ENCODE results near the gene GOLGA8G. TPM values are rescaled to one million over a fixed set of nuclear protein-coding genes. Genes with fewer than 3 reads are reported as not detected.

GOLGA8G gene
- total RNA-seq = not detected in 2 replicates

GRCh38 chr15:28532954-28533353 lies at the start of gene GOLGA8G:
Gene GOLGA8G (minus strand): TSS chr15:28532971. CDS start chr15:28532909, 62 bp downstream.

GRCh38 chr15:28553268-28553667 lies 20.5 kb upstream of the GOLGA8G start, which contains the start of gene GOLGA6L25:
Gene GOLGA6L25 (plus strand): TSS chr15:28553568. CDS start chr15:28553629, 61 bp downstream.

Other genes starting within 250 kb of the GOLGA8G start
- 44.9 and 57.7 TPM in 2 replicates for gene HERC2, start 210.8 kb downstream of the GOLGA8G start, total RNA-seq
- gene GOLGA6L24, start 174.9 kb downstream of the GOLGA8G start, total RNA-seq = not detected in 2 replicates
- under 0.01 TPM in 1 of 2 replicates, not detected in the other for gene GOLGA8F, start 154.3 kb downstream of the GOLGA8G start, total RNA-seq
- gene GOLGA6L25, start 20.6 kb upstream of the GOLGA8G start, total RNA-seq = not detected in 2 replicates
- gene GOLGA8M, start 179.4 kb upstream of the GOLGA8G start, total RNA-seq = 0.73 and 1.2 TPM in 2 replicates